ENCODE results near the gene HMCN2. TPM values are rescaled to one million over a fixed set of nuclear protein-coding genes. Genes with fewer than 3 reads are reported as not detected.

HMCN2 gene
- total RNA-seq, 1 donor from 2014 or later, result not detected

DNA sequence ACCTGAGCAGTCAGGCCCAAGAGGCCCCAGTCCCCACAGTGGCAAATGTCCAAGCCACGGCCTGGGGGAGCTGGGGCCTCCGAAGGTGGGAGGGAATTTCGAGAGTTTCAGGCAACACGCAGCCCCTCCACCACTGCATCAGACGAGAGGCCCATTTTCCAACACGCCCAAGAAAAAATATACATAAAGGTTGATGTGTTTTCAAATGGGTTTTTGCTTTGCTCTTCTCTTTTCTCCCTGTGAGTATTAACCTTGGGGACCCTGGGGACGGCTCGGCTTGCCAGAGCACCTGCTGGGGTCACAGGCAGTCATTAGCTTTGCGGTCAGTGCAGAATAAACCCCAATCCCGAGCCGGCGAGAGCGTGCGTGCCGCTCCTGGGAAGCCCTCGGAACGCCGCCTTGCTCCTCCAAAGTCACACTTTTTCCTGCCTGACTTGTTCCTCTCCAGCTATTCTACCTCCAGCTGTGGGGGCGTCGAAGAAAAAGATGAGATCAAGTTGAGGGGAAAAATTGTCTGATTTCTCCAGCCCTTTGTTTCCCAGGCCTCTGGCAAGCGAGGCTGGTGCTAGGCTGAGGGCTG lies 210.7 kb downstream of the HMCN2 start:
- H3K4me3 Mint-ChIP-seq, result no peak overlapping the region
- H3K9me3 Mint-ChIP-seq, result no peaks in the 10 kb centered on the region
- H3K27me3 Mint-ChIP-seq (ENCODE audit: insufficient read depth), result peaks cover 5% of the 10 kb centered on the region
- no peaks in the 10 kb centered on the region for H3K36me3 Mint-ChIP-seq (ENCODE audit: low read depth)
- intact Hi-C loops (cut with micrococcal nuclease), result no loop called here
- H3K4me1 Mint-ChIP-seq (ENCODE audit: low read depth), result no peaks in the 10 kb centered on the region
- DNase-seq (ENCODE audit: low spot score), result no peak
- H3K27ac Mint-ChIP-seq, result no peak overlapping the region

- intact Hi-C loops (cut with micrococcal nuclease), result no loop called here
- Mint-ChIP-seq H3K4me1 (ENCODE audit: low read depth) (no peaks in the 10 kb centered on the region), H3K27me3 (ENCODE audit: insufficient read depth) (peaks cover 5% of the 10 kb centered on the region), H3K36me3 (ENCODE audit: low read depth) (no peaks in the 10 kb centered on the region), H3K4me3 (no peak overlapping the region), H3K27ac (no peak overlapping the region), H3K9me3 (no peaks in the 10 kb centered on the region)
- no peak for DNase-seq (ENCODE audit: low spot score)
Observed at GRCh38 chr9:130477564-130477963, 212.0 kb downstream of the HMCN2 start.

DNA sequence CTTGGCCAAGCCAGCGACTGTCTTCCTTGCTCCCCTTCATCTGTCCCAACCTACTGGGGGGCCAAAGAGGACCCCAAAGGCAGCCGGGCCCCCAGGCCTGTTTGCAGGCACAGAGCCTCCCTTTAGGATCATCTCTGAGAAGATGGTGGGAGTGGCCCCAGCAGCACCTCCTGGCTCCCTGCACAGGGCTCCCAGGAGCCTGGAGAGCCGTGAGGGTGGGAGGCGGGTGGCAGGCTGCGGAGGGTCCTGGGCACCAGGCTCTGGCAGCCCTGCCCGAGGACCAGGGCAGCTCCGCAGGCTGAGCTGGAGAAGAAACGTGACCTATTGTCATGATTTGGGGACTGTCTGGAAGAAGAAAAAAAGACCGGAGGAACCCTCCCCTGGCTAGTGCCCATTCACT lies 212.6 kb downstream of the HMCN2 start:
- no peak for DNase-seq (ENCODE audit: low spot score)
- H3K27ac Mint-ChIP-seq, result no peak overlapping the region
- intact Hi-C loops (cut with micrococcal nuclease), result no loop called here
- H3K4me1 Mint-ChIP-seq (ENCODE audit: low read depth), result no peaks in the 10 kb centered on the region
- H3K36me3 Mint-ChIP-seq (ENCODE audit: low read depth), result no peaks in the 10 kb centered on the region
- no peaks in the 10 kb centered on the region for H3K9me3 Mint-ChIP-seq
- peaks cover 10% of the 10 kb centered on the region for H3K27me3 Mint-ChIP-seq (ENCODE audit: insufficient read depth)
- H3K4me3 Mint-ChIP-seq, result no peak overlapping the region

- Mint-ChIP-seq H3K9me3 (no peaks in the 10 kb centered on the region), H3K27ac (no peak overlapping the region), H3K4me3 (no peak overlapping the region), H3K27me3 (ENCODE audit: insufficient read depth) (peaks cover 8% of the 10 kb centered on the region), H3K36me3 (ENCODE audit: low read depth) (no peaks in the 10 kb centered on the region), H3K4me1 (ENCODE audit: low read depth) (no peaks in the 10 kb centered on the region)
- no peak for DNase-seq (ENCODE audit: low spot score)
- intact Hi-C loops (cut with micrococcal nuclease), result no loop called here
Observed at GRCh38 chr9:130478736-130479575, 213.4 kb downstream of the HMCN2 start.

GRCh38 chr9:130479587-130479986 lies 214.0 kb downstream of the HMCN2 start:
- H3K4me3 Mint-ChIP-seq, result no peak overlapping the region
- no peaks in the 10 kb centered on the region for H3K36me3 Mint-ChIP-seq (ENCODE audit: low read depth)
- H3K4me1 Mint-ChIP-seq (ENCODE audit: low read depth), result no peaks in the 10 kb centered on the region
- no peak overlapping the region for H3K27ac Mint-ChIP-seq
- intact Hi-C loops (cut with micrococcal nuclease), result no loop called here
- H3K27me3 Mint-ChIP-seq (ENCODE audit: insufficient read depth), result peaks cover 14% of the 10 kb centered on the region
- DNase-seq (ENCODE audit: low spot score), result no peak
- no peaks in the 10 kb centered on the region for H3K9me3 Mint-ChIP-seq

GRCh38 chr9:130480673-130481072 lies 215.1 kb downstream of the HMCN2 start:
- intact Hi-C loops (cut with micrococcal nuclease), result no loop called here
- no peaks in the 10 kb centered on the region for H3K36me3 Mint-ChIP-seq (ENCODE audit: low read depth)
- H3K4me3 Mint-ChIP-seq, result no peak overlapping the region
- H3K4me1 Mint-ChIP-seq (ENCODE audit: low read depth), result no peaks in the 10 kb centered on the region
- H3K27ac Mint-ChIP-seq, result no peak overlapping the region
- H3K9me3 Mint-ChIP-seq, result no peaks in the 10 kb centered on the region
- no peak for DNase-seq (ENCODE audit: low spot score)
- H3K27me3 Mint-ChIP-seq (ENCODE audit: insufficient read depth), result peaks cover 14% of the 10 kb centered on the region

GRCh38 chr9:130482463-130482862 lies 216.9 kb downstream of the HMCN2 start:
- Mint-ChIP-seq H3K27me3 (ENCODE audit: insufficient read depth) (peaks cover 17% of the 10 kb centered on the region), H3K36me3 (ENCODE audit: low read depth) (no peaks in the 10 kb centered on the region), H3K9me3 (no peaks in the 10 kb centered on the region), H3K27ac (no peak overlapping the region), H3K4me3 (no peak overlapping the region), H3K4me1 (ENCODE audit: low read depth) (no peaks in the 10 kb centered on the region)
- no peak for DNase-seq (ENCODE audit: low spot score)
- intact Hi-C loops (cut with micrococcal nuclease), result no loop called here

- Mint-ChIP-seq H3K27me3 (ENCODE audit: insufficient read depth) (peaks cover 17% of the 10 kb centered on the region), H3K9me3 (no peaks in the 10 kb centered on the region), H3K4me1 (ENCODE audit: low read depth) (no peaks in the 10 kb centered on the region), H3K36me3 (ENCODE audit: low read depth) (no peaks in the 10 kb centered on the region), H3K27ac (no peak overlapping the region), H3K4me3 (no peak overlapping the region)
- DNase-seq (ENCODE audit: low spot score), result no peak
- intact Hi-C loops (cut with micrococcal nuclease), result no loop called here
Observed at GRCh38 chr9:130483371-130483971, 217.9 kb downstream of the HMCN2 start.

Other genes with a start within 250 kb of the HMCN2 start
- 195 and 202 TPM in 2 replicates for gene FNBP1, start 222.6 kb upstream of the HMCN2 start, total RNA-seq
- 23.1 and 24.9 TPM in 2 replicates for gene GPR107, start 211.9 kb upstream of the HMCN2 start, total RNA-seq
- 3.9 and 4.2 TPM in 2 replicates for gene NCS1, start 93.4 kb upstream of the HMCN2 start, total RNA-seq
- 2.9 and 3.3 TPM in 2 replicates for gene ASS1, start 179.2 kb downstream of the HMCN2 start, total RNA-seq

All from activated T-helper 1 cell treated with anti-CD3 and anti-CD28 coated beads, Interleukin-12 subunit alpha, Interleukin-12 subunit beta, Interleukin-2, Interleukin-4 antibody, amounts not matched to agents 30 ng/mL and 10 ng/mL and 1 ng/mL, durations not matched to agents 14 hours and 24 hours and 36 hours (primary cell).